Stomach smooth muscle (tissue), 2 donors: ENCODE measurements around the gene CCND2.

Experiments
- H3K27ac ChIP-seq: one replicate; pipeline ENCODE4 v1.7.0; 2013; ENCODE audit warnings: mild to moderate bottlenecking, low read length, inconsistent platforms
- H3K27me3 ChIP-seq, 2 donors: one replicate each; pipeline ENCODE4 v1.7.0; 2013; ENCODE audit warnings: low read length in 2 of 2; ENCODE audit not compliant: insufficient read depth in 2 of 2, control insufficient read depth in 1 of 2
- H3K36me3 ChIP-seq, 2 donors: one replicate each; pipeline ENCODE4 v1.7.0; 2013; ENCODE audit warnings: low read length in 2 of 2; ENCODE audit not compliant: control insufficient read depth in 2 of 2, insufficient read depth in 2 of 2
- H3K4me1 ChIP-seq: one replicate; pipeline ENCODE4 v1.7.0; 2013; ENCODE audit warnings: low read length; ENCODE audit not compliant: control insufficient read depth, insufficient read depth
- H3K4me3 ChIP-seq, 2 donors: one replicate each; pipeline ENCODE4 v1.7.0; 2013; ENCODE audit warnings: low read length in 2 of 2
- H3K9ac ChIP-seq, 2 donors: one replicate each; pipeline ENCODE4 v1.7.0; 2013; ENCODE audit warnings: low read length in 2 of 2, mild to moderate bottlenecking in 1 of 2
- H3K9me3 ChIP-seq, 2 donors: one replicate each; pipeline ENCODE4 v1.7.0; 2013; ENCODE audit warnings: low read length in 2 of 2; ENCODE audit not compliant: control insufficient read depth in 2 of 2
- donor health status: healthy.
- donor health status: Pancreatic carcinoma.

Gene CCND2

GRCh38 chr12:4270016-4270830 is 3.3 kb upstream of the CCND2 start:
- H3K27ac ChIP-seq, result peak overlapping the region; percentile 75
- H3K27me3 ChIP-seq, result no peaks in the 10 kb centered on the region
- H3K4me1 ChIP-seq, result peaks cover 41% of the 10 kb centered on the region
- no peaks in the 10 kb centered on the region for H3K36me3 ChIP-seq
- peak overlapping the region; percentile 60 to 85 for H3K9ac ChIP-seq
- H3K9me3 ChIP-seq, result no peaks in the 10 kb centered on the region
- H3K4me3 ChIP-seq, result peak overlapping the region; percentile 82 to 98

GRCh38 chr12:4270831-4271716 is 2.5 kb upstream of the CCND2 start:
- Histone ChIP-seq H3K9me3 (no peaks in the 10 kb centered on the region), H3K9ac (peak overlapping the region; percentile 64 to 85), H3K27ac (peak overlapping the region; percentile 60), H3K4me1 (peaks cover 43% of the 10 kb centered on the region), H3K4me3 (peak overlapping the region; percentile 82 to 98), H3K36me3 (peaks cover 0 to under 1% of the 10 kb centered on the region in 2 donors), H3K27me3 (no peaks in the 10 kb centered on the region)

GRCh38 chr12:4271717-4272423 is 1.7 kb upstream of the CCND2 start:
- Histone ChIP-seq H3K4me3 (peak overlapping the region; percentile 98), H3K4me1 (peaks cover 49% of the 10 kb centered on the region), H3K27me3 (no peaks in the 10 kb centered on the region)

GRCh38 chr12:4272424-4273272 is 914 bp upstream of the CCND2 start:
- H3K27ac ChIP-seq, result peak overlapping the region; percentile 92
- H3K4me1 ChIP-seq, result peaks cover 56% of the 10 kb centered on the region
- no peaks in the 10 kb centered on the region for H3K27me3 ChIP-seq

More at GRCh38 chr12:4271717-4272423, 1.7 kb upstream of the CCND2 start:
- peak overlapping the region; percentile 64 to 85 for H3K9ac ChIP-seq
- peak overlapping the region; percentile 92 for H3K27ac ChIP-seq
- no peaks in the 10 kb centered on the region for H3K9me3 ChIP-seq
- H3K36me3 ChIP-seq, result peaks cover 0 to 2% of the 10 kb centered on the region in 2 donors

GRCh38 chr12:4273273-4273651 is 300 bp upstream of the CCND2 start:
- Histone ChIP-seq H3K9ac (peak overlapping the region; percentile 55 to 85), H3K27me3 (no peaks in the 10 kb centered on the region), H3K4me3 (peak overlapping the region; percentile 98), H3K36me3 (peaks cover 5 to 11% of the 10 kb centered on the region in 2 donors), H3K27ac (peak overlapping the region; percentile 92), H3K9me3 (no peaks in the 10 kb centered on the region), H3K4me1 (peaks cover 62% of the 10 kb centered on the region)

More at GRCh38 chr12:4272424-4273272, 914 bp upstream of the CCND2 start:
- H3K9me3 ChIP-seq, result no peaks in the 10 kb centered on the region
- peak overlapping the region; percentile 98 for H3K4me3 ChIP-seq
- peak overlapping the region; percentile 55 to 85 for H3K9ac ChIP-seq
- H3K36me3 ChIP-seq, result peaks cover 4 to 6% of the 10 kb centered on the region in 2 donors

GRCh38 chr12:4274396-4275015 is 944 bp downstream of the CCND2 start:
- Histone ChIP-seq H3K27me3 (no peaks in the 10 kb centered on the region), H3K36me3 (peaks cover 12 to 22% of the 10 kb centered on the region in 2 donors), H3K9ac (peak overlapping the region; percentile 96 to 99), H3K4me1 (peaks cover 63% of the 10 kb centered on the region), H3K9me3 (no peaks in the 10 kb centered on the region), H3K27ac (peak overlapping the region; percentile 92), H3K4me3 (peak overlapping the region; percentile 98)

- H3K27ac ChIP-seq, result peak overlapping the region; percentile 92
- H3K4me1 ChIP-seq, result peaks cover 64% of the 10 kb centered on the region
- H3K9ac ChIP-seq, result peak overlapping the region; percentile 96 to 99
Observed at GRCh38 chr12:4275016-4275869, 1.7 kb downstream of the CCND2 start.

GRCh38 chr12:4275870-4276301 is 2.3 kb downstream of the CCND2 start:
- Histone ChIP-seq H3K9me3 (no peaks in the 10 kb centered on the region), H3K4me1 (peaks cover 66% of the 10 kb centered on the region), H3K27me3 (no peaks in the 10 kb centered on the region), H3K9ac (peak overlapping the region; percentile 96 to 99), H3K36me3 (peaks cover 19 to 28% of the 10 kb centered on the region in 2 donors), H3K27ac (peak overlapping the region; percentile 92), H3K4me3 (peak overlapping the region; percentile 98)

More at GRCh38 chr12:4275016-4275869, 1.7 kb downstream of the CCND2 start:
- H3K27me3 ChIP-seq, result no peaks in the 10 kb centered on the region
- peaks cover 16 to 28% of the 10 kb centered on the region in 2 donors for H3K36me3 ChIP-seq
- H3K4me3 ChIP-seq, result peak overlapping the region; percentile 98
- no peaks in the 10 kb centered on the region for H3K9me3 ChIP-seq
